ENCODE results near the gene DNAJC16. TPM values are rescaled to one million over a fixed set of nuclear protein-coding genes. Genes with fewer than 3 reads are reported as not detected.

DNAJC16 gene
- total and polyA plus RNA-seq, 4 experiments from 2014 or later, result 5.1 to 31.0 (median 18.9) TPM

DNA sequence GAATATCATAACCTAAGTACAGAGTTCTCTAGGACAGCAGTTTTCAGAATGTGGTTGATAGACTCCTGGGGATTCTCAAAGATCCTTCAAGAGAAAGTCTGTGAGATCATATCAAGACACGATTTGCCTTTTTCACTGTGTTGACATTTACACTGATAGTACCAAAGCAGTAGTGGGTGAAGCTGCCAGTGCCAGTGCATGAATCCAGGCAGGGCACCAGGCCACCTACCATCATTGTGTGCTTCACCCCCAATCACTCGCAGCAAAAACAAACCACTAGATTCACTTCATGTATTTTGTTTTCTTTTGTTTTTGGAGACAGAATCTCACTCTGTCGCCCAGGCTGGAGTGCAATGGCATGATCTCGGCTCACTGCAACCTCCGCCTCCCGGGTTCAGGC is 23.9 kb downstream of the DNAJC16 start:
- peak overlapping the region in 1 of 7 donors; percentile 9 for H3K27ac Mint-ChIP-seq
- no peak overlapping the region for H3K4me3 ChIP-seq (ENCODE audit: low read length in 2 of 2)
- peaks cover 14% of the 10 kb centered on the region for H3K36me3 ChIP-seq (ENCODE audit: insufficient read depth, low read length)
- H3K4me3 Mint-ChIP-seq, result no peak overlapping the region
- no peaks in the 10 kb centered on the region for H3K9me3 Mint-ChIP-seq
- H3K27ac ChIP-seq (ENCODE audit: low read depth, low read length), result no peak overlapping the region
- no peaks in the 10 kb centered on the region for H3K27me3 Mint-ChIP-seq
- H3K9me3 ChIP-seq (ENCODE audit: control insufficient read depth in 1 of 2, low read length in 2 of 2), result no peaks in the 10 kb centered on the region
- ChIA-PET CTCF (ENCODE audit: partially characterized antibody) (no interaction called here), POLR2A (ENCODE audit: partially characterized antibody) (no interaction called here)
- intact Hi-C loops (cut with micrococcal nuclease), result no loop called here
- no peaks in the 10 kb centered on the region for H3K27me3 ChIP-seq (ENCODE audit: insufficient read depth, low read length)
- H3K36me3 Mint-ChIP-seq, result peaks cover 27 to 41% of the 10 kb centered on the region in 2 donors
- no peak for DNase-seq
- peaks cover 0 to 2% (median 0%) of the 10 kb centered on the region in 4 donors for H3K4me1 Mint-ChIP-seq
- H3K4me1 ChIP-seq (ENCODE audit: insufficient read depth, low read length), result no peaks in the 10 kb centered on the region

DNA sequence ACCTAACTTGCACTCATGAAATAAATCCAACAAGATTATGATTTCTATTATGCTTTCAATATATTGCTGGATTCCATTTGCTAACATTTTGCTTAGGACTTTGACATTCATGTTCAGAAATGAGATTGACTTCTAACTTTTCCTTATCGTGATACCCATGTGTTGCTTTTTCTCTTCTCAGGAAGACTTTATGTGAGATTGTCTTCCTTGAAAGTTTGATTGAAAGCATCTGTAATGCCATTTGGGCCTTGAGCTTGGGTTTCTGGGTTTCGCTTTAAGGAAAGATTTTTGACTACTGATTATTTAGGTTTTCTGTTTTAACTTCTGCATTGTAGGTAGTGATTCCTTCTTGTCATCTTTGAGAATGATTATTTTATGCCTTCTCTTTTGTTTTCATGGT is 30.4 kb downstream of the DNAJC16 start:
- Mint-ChIP-seq H3K27ac (peak overlapping the region in 1 of 7 donors; percentile 72), H3K27me3 (no peaks in the 10 kb centered on the region), H3K36me3 (peaks cover 24 to 28% of the 10 kb centered on the region in 2 donors), H3K4me1 (peaks cover 0 to 2% (median 0%) of the 10 kb centered on the region in 4 donors), H3K4me3 (no peak overlapping the region), H3K9me3 (no peaks in the 10 kb centered on the region)
- POLR2A ChIA-PET (ENCODE audit: partially characterized antibody), result interaction anchor here (1.2 kb wide), 1 partner anchor 12 kb away, joined by 3 read pairs; no protein-coding TSS in a partner anchor
- Histone ChIP-seq H3K27me3 (ENCODE audit: insufficient read depth, low read length) (no peaks in the 10 kb centered on the region), H3K27ac (ENCODE audit: low read depth, low read length) (no peak overlapping the region), H3K4me1 (ENCODE audit: insufficient read depth, low read length) (no peaks in the 10 kb centered on the region), H3K36me3 (ENCODE audit: insufficient read depth, low read length) (peaks cover 13% of the 10 kb centered on the region), H3K9me3 (ENCODE audit: control insufficient read depth in 1 of 2, low read length in 2 of 2) (no peaks in the 10 kb centered on the region), H3K4me3 (ENCODE audit: low read length in 2 of 2) (no peak overlapping the region)
- CTCF ChIA-PET (ENCODE audit: partially characterized antibody), result no interaction called here
- DNase-seq, result no peak
- intact Hi-C loops (cut with micrococcal nuclease), result no loop called here

DNA sequence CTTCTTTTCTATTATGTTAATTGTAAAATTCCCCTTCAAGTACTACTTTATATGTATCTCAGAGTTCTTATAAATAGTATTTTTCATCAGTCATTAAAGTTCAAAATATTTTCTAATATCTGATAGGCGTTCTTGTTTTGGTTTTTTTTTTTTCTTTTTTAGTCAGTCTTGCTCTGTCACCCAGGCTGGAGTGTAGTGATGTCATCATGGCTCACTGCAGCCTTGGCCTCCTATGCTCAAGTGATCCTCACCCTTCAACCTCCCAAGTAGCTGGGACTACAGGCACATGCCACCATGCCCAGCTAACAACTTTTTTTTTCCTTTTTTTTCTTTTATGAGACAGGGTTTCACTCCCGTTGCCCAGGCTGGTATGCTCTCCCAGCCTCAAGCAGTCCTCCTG is 30.9 kb downstream of the DNAJC16 start:
- Histone ChIP-seq H3K27me3 (ENCODE audit: insufficient read depth, low read length) (no peaks in the 10 kb centered on the region), H3K4me3 (ENCODE audit: low read length in 2 of 2) (no peak overlapping the region), H3K36me3 (ENCODE audit: insufficient read depth, low read length) (peaks cover 16% of the 10 kb centered on the region), H3K9me3 (ENCODE audit: control insufficient read depth in 1 of 2, low read length in 2 of 2) (no peaks in the 10 kb centered on the region), H3K27ac (ENCODE audit: low read depth, low read length) (no peak overlapping the region), H3K4me1 (ENCODE audit: insufficient read depth, low read length) (no peaks in the 10 kb centered on the region)
- peaks cover 24 to 34% of the 10 kb centered on the region in 2 donors for H3K36me3 Mint-ChIP-seq
- intact Hi-C loops (cut with micrococcal nuclease), result no loop called here
- ChIA-PET CTCF (ENCODE audit: partially characterized antibody) (no interaction called here), POLR2A (ENCODE audit: partially characterized antibody) (interaction anchor here (0.6 kb wide), 1 partner anchor 42 kb away, joined by 3 read pairs; no protein-coding TSS in a partner anchor)
- H3K27ac Mint-ChIP-seq, result no peak overlapping the region
- no peak for DNase-seq
- H3K9me3 Mint-ChIP-seq, result no peaks in the 10 kb centered on the region
- no peaks in the 10 kb centered on the region for H3K27me3 Mint-ChIP-seq
- peaks cover 0 to 2% (median 0%) of the 10 kb centered on the region in 4 donors for H3K4me1 Mint-ChIP-seq
- H3K4me3 Mint-ChIP-seq, result no peak overlapping the region

DNA sequence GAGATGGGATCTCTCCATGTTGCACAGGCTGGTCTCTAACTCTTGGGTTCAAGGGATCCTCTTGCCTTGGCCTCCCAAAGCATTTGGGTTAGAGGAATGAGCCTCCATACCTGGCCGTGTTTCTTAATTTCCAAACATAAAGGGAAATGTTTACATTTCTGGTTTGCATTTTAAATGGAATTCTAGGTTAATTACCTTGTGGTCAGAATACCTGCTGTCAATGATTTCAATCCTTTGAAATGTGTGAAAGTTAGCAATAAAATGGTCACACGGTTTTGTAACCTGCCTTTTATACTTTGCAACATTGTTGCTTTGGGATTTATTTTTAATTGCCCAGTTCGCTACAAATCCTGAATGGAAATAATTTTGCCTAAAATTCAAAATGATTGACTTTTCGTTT is 31.9 kb downstream of the DNAJC16 start:
- H3K27me3 Mint-ChIP-seq, result no peaks in the 10 kb centered on the region
- H3K27ac Mint-ChIP-seq, result peak overlapping the region in 1 of 7 donors; percentile 8
- Histone ChIP-seq H3K4me1 (ENCODE audit: insufficient read depth, low read length) (no peaks in the 10 kb centered on the region), H3K27ac (ENCODE audit: low read depth, low read length) (no peak overlapping the region), H3K4me3 (ENCODE audit: low read length in 2 of 2) (no peak overlapping the region), H3K9me3 (ENCODE audit: control insufficient read depth in 1 of 2, low read length in 2 of 2) (no peaks in the 10 kb centered on the region), H3K27me3 (ENCODE audit: insufficient read depth, low read length) (no peaks in the 10 kb centered on the region), H3K36me3 (ENCODE audit: insufficient read depth, low read length) (peaks cover 16% of the 10 kb centered on the region)
- no peak for DNase-seq
- H3K4me3 Mint-ChIP-seq, result no peak overlapping the region
- ChIA-PET POLR2A (ENCODE audit: partially characterized antibody) (no interaction called here), CTCF (ENCODE audit: partially characterized antibody) (no interaction called here)
- peaks cover 0 to 2% (median 0%) of the 10 kb centered on the region in 4 donors for H3K4me1 Mint-ChIP-seq
- no peaks in the 10 kb centered on the region for H3K9me3 Mint-ChIP-seq
- intact Hi-C loops (cut with micrococcal nuclease), result no loop called here
- H3K36me3 Mint-ChIP-seq, result peaks cover 24 to 38% of the 10 kb centered on the region in 2 donors

DNA sequence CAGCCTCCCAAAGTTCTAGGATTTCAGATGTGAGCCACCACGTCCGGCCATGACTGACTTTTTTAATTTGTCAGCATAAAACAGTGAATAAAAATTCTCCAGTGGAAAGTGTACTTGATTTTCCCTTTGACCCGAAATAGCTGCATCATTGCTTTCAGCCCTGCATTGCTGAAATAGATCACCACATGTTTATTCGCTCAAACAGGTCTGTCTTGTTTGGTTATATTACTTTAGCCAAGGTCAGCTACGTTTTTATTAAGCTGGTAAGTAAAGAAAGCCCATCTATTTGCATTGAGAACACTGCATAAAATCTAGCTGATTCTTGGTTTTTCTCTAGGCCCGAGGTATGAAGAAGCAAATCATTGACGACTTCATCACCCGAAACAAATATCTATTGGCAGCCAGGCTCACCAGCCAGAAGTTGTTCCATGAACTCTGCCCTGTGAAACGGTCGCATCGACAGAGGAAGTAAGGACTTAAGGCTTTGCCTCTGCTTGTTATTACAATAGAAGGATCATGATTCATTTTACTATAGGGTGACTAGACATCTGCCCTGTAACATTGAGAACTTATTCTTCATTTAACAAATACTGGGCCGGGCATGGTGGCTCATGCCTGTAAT is 32.7 kb downstream of the DNAJC16 start:
- Histone ChIP-seq H3K4me1 (ENCODE audit: insufficient read depth, low read length) (no peaks in the 10 kb centered on the region), H3K27ac (ENCODE audit: low read depth, low read length) (no peak overlapping the region), H3K36me3 (ENCODE audit: insufficient read depth, low read length) (peaks cover 22% of the 10 kb centered on the region), H3K4me3 (ENCODE audit: low read length in 2 of 2) (no peak overlapping the region), H3K9me3 (ENCODE audit: control insufficient read depth in 1 of 2, low read length in 2 of 2) (no peaks in the 10 kb centered on the region), H3K27me3 (ENCODE audit: insufficient read depth, low read length) (no peaks in the 10 kb centered on the region)
- H3K4me3 Mint-ChIP-seq, result no peak overlapping the region
- ChIA-PET POLR2A (ENCODE audit: partially characterized antibody) (no interaction called here), CTCF (ENCODE audit: partially characterized antibody) (no interaction called here)
- peaks cover 0 to 2% (median 0%) of the 10 kb centered on the region in 4 donors for H3K4me1 Mint-ChIP-seq
- H3K36me3 Mint-ChIP-seq, result peaks cover 26 to 40% of the 10 kb centered on the region in 2 donors
- no peak for DNase-seq
- no peaks in the 10 kb centered on the region for H3K9me3 Mint-ChIP-seq
- intact Hi-C loops (cut with micrococcal nuclease), result no loop called here
- H3K27me3 Mint-ChIP-seq, result no peaks in the 10 kb centered on the region
- H3K27ac Mint-ChIP-seq, result peak overlapping the region in 2 of 7 donors; percentile 22 to 47

DNA sequence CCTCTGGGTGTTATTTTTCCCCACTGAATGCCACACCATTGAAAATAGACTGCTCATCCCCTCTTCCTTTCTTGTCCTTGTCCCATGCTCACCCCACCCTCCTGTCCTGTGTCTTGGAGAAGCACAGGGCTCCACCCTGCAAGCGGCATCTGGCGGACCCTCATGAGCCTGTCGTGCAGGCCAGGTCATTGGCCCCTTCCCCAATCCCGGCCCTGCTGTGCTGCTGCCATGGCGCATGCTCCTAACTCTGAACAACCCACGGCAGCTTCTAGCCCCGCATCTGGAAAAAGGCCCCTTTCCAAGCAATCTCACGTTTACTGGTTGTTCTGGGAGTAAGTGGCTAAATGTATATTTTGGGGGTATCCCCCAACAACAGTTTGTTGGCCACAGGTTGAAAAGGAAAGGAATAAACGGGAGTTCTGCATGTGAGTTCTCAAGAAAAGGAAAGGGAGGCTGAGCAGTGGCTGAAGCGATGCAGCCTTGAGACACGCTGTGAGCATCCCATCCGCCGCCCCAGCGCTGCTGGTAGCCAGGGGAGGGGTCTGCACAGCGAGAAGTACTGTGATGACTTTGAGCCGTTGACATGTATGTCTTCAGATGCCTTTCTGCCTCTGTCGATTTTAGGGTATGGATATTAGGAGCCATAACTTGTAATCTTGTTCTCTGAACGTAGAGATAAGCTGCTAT is 41.9 kb downstream of the DNAJC16 start:
- intact Hi-C loops (cut with micrococcal nuclease), result no loop called here
- CTCF ChIA-PET (ENCODE audit: partially characterized antibody), result no interaction called here
- no peak overlapping the region for H3K4me3 ChIP-seq (ENCODE audit: low read length in 2 of 2)

DNA sequence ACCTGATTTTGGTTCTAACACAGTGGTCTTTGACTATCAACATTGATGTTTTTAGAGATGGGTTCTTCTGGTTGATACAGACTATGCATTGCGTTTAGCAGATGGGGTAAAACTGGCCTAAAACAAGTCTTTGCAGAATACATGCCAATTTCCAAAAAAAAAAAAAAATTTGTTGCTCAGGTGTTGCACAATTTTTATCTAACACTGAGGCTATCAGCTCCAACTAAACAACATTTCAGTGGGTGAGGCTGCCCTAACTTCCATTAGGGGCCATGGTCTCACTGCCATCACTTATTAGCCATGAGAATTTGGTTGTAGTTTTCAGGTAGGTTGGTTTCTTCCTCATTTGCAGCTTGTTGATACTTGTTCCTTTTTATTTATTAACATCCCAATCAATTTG is 44.2 kb downstream of the DNAJC16 start:
- CTCF ChIA-PET (ENCODE audit: partially characterized antibody), result interaction anchor here (1.2 to 1.8 kb wide), 2 partner anchors 9 to 18 kb away, joined by 3 read pairs; no protein-coding TSS in a partner anchor
- peak overlapping the region in 5 of 7 donors; percentile 8 to 73 (median 32) for H3K27ac Mint-ChIP-seq
- POLR2A ChIA-PET (ENCODE audit: partially characterized antibody), result interaction anchor here (1.4 kb wide), 1 partner anchor 8 kb away, joined by 4 read pairs; no protein-coding TSS in a partner anchor
- Histone ChIP-seq H3K27me3 (ENCODE audit: insufficient read depth, low read length) (no peaks in the 10 kb centered on the region), H3K4me3 (ENCODE audit: low read length in 2 of 2) (no peak overlapping the region), H3K4me1 (ENCODE audit: insufficient read depth, low read length) (no peaks in the 10 kb centered on the region), H3K36me3 (ENCODE audit: insufficient read depth, low read length) (peaks cover 33% of the 10 kb centered on the region), H3K27ac (ENCODE audit: low read depth, low read length) (no peak overlapping the region), H3K9me3 (ENCODE audit: control insufficient read depth in 1 of 2, low read length in 2 of 2) (no peaks in the 10 kb centered on the region)
- H3K36me3 Mint-ChIP-seq, result peaks cover 39 to 69% of the 10 kb centered on the region in 2 donors
- intact Hi-C loops (cut with micrococcal nuclease), result no loop called here
- no peaks in the 10 kb centered on the region for H3K27me3 Mint-ChIP-seq
- H3K4me1 Mint-ChIP-seq, result peaks cover 0 to 5% (median 1%) of the 10 kb centered on the region in 4 donors
- DNase-seq, result no peak
- H3K4me3 Mint-ChIP-seq, result no peak overlapping the region
- no peaks in the 10 kb centered on the region for H3K9me3 Mint-ChIP-seq

More for the DNA sequence above, 41.9 kb downstream of the DNAJC16 start:
- POLR2A ChIA-PET (ENCODE audit: partially characterized antibody), result no interaction called here
- Histone ChIP-seq H3K9me3 (ENCODE audit: control insufficient read depth in 1 of 2, low read length in 2 of 2) (no peaks in the 10 kb centered on the region), H3K36me3 (ENCODE audit: insufficient read depth, low read length) (peaks cover 47% of the 10 kb centered on the region), H3K4me1 (ENCODE audit: insufficient read depth, low read length) (no peaks in the 10 kb centered on the region), H3K27ac (ENCODE audit: low read depth, low read length) (no peak overlapping the region), H3K27me3 (ENCODE audit: insufficient read depth, low read length) (no peaks in the 10 kb centered on the region)
- no peak for DNase-seq
- Mint-ChIP-seq H3K27ac (peak overlapping the region in 5 of 7 donors; percentile 13 to 90 (median 62)), H3K36me3 (peaks cover 43 to 73% of the 10 kb centered on the region in 2 donors), H3K4me1 (peaks cover 0 to 2% (median 0%) of the 10 kb centered on the region in 4 donors), H3K9me3 (no peaks in the 10 kb centered on the region), H3K4me3 (no peak overlapping the region), H3K27me3 (no peaks in the 10 kb centered on the region)
